IPS-NIHi7 (cell line): Measurements from ENCODE around the gene COL6A1.

Experiments used
- DNase-seq: peaks from one replicate; pipeline ENCODE4 v3.0.0; 2012; ENCODE audit warnings: mixed read lengths; ENCODE audit errors: extremely low spot score

COL6A1 gene

DNA sequence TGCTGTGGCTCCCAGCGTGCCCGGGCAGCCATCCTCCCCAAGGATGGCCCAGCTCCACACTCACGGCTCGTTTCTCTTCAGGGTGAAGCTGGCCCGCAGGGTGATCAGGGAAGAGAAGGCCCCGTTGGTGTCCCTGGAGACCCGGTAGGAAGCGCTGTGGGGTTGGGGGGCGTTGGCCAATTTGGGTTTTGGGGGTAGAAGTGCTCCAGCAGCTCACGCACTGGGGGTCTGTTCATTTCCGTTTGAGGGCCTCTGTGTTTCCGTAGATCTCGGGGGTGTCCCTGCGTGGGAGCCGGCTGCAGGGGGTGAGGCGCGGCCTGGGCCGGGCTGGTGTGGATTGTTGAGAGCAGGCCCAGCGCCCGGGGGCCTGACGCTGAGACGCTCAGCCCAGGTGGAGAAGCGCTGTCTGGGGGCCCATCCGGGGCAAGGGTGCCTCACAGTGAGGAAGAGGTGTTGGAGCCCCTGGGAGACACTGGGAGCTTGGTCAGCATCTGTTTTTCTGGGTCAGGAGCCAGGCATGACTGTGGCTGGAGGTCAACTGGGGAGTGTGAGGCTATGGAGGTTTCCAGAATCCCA, 12.6 kb downstream of the COL6A1 start:
- DNase-seq, result no peak

- no peak for DNase-seq
Measured at GRCh38 chr21:45994759-45995685, 13.5 kb downstream of the COL6A1 start.

GRCh38 chr21:45995686-45996179, 14.2 kb downstream of the COL6A1 start:
- no peak for DNase-seq

- DNase-seq, result no peak
Measured at GRCh38 chr21:45996311-45997204, 15.0 kb downstream of the COL6A1 start.

GRCh38 chr21:45997205-45997494, 15.6 kb downstream of the COL6A1 start:
- no peak for DNase-seq

- DNase-seq, result no peak
Measured at GRCh38 chr21:45997495-45998275, 16.1 kb downstream of the COL6A1 start.

DNA sequence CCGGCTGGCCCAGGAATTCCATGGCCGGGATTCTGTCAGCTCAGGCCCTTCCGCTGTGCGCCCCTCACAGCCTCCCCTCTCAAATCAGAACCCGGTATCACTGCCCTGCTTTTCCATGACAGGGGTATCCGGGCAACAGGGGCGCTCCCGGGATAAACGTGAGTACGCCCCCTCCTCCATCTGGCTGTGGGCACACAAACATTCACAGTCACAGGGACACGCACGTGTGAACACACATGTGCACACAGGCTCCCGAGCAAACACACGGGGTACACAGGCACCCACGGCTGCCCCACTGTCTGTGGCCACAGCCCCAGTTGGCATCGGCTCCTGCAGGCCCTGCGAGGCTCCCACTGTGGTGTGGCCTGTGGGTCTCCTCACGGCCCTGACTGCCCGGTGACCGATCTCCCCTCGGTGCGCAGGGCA, 16.7 kb downstream of the COL6A1 start:
- DNase-seq, result no peak

DNA sequence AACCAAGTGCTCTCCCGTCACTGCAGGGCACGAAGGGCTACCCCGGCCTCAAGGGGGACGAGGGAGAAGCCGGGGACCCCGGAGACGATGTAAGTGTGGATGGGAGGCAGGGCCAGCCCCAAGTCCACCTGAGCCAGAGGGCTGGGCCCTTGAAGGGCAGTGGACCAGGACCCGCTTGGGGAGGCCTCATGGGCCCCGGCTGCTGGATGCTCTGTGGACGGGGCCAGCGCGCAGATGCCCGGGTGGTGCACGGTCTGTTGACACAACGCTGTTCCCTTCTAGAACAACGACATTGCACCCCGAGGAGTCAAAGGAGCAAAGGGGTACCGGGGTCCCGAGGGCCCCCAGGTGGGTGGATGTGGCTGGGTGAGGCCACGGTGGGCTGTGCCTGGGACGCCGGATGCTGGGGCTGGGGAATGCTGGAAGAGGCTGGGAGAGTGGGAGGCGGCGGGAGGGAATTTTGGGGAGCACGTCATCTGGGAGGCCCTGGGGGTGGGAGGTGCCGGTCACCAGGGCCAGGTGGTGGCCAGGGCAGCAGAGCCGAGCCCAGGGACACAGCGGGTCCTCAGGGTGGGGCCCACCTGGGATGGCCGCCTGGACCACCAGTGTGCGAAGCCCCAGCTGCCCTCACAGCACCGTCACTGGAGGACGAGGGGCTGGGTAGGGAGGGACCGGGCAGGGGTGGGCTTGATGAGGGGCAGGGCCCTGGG, 17.5 kb downstream of the COL6A1 start:
- DNase-seq, result no peak

DNA sequence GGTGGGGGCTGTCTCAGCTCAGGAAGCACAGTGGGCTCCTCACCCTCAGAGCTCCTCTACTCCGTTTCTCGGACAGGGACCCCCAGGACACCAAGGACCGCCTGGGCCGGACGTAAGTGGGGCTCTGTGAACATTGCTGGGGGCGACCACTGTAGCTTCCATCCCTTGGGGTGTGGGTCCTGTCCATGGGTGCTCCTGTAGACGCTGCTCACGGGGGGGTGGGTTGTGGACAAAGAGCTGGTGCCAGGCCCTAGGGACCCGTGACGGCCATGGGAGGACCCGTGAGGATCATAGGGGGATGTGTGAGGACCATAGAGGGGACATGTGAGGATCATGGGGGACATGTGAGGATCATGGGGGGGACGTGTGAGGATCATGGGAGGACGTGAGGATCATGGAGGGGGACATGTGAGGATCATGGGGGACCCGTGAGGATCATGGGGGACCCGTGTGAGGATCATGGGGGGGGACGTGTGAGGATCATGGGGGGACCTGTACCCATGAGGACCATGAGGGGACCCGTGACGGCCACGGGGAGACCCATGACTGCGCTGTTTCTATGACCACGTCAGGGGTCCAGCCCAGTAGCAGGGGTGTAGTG, 18.1 kb downstream of the COL6A1 start:
- no peak for DNase-seq

DNA sequence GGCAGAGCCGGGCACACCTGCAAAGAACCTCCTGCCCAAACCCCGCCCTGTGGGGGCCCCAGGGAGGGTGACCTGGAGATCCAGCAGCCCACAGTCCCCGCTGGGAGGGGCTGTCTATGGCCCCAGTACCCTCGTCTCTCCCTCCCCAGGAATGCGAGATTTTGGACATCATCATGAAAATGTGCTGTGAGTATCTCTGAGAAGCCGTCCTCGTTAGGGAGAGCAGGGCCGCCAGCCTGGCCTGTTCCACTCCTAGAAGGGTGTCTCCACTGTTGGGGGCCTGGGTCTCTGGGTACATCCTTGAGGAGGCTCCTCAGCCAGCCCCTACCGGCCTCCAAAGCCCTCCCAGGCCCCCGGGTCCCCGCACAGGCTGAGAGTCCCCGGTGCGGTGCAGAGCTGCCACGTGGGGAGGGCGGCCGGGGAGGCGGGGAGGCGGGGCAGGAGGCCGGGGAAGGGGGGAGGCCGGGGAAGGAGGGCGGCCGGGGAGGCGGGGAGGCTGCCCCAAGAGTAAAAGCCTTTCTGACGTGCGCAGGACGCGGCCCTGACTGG, 18.7 kb downstream of the COL6A1 start:
- no peak for DNase-seq

- peak; percentile 45 for DNase-seq
Measured at GRCh38 chr21:46000731-46001641, 19.4 kb downstream of the COL6A1 start.

DNA sequence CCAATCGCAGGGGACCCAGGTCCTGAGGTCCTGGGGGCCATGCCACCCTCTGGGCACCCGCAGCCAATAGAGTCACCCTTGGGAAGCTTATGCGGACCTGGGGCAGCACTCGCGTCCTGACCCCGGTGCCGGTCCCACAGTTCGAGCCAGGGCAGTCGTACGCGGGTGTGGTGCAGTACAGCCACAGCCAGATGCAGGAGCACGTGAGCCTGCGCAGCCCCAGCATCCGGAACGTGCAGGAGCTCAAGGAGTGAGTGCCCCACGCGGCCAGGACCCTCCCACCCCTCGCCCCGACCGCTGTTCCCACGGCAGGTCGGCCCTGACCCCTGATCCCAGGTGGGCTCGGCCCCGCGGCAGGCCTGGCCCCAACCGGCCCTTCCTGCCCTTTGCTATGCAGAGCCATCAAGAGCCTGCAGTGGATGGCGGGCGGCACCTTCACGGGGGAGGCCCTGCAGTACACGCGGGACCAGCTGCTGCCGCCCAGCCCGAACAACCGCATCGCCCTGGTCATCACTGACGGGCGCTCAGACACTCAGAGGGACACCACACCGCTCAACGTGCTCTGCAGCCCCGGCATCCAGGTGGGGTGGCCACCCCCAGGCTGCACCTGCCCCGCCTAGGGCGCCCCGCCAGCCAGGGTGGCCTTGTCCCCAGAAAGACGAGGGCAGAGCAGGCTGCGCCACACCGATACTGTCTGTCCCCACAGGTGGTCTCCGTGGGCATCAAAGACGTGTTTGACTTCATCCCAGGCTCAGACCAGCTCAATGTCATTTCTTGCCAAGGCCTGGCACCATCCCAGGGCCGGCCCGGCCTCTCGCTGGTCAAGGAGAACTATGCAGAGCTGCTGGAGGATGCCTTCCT, 20.5 kb downstream of the COL6A1 start:
- DNase-seq, result no peak

GRCh38 chr21:46002841-46003574, 21.4 kb downstream of the COL6A1 start:
- no peak for DNase-seq

DNA sequence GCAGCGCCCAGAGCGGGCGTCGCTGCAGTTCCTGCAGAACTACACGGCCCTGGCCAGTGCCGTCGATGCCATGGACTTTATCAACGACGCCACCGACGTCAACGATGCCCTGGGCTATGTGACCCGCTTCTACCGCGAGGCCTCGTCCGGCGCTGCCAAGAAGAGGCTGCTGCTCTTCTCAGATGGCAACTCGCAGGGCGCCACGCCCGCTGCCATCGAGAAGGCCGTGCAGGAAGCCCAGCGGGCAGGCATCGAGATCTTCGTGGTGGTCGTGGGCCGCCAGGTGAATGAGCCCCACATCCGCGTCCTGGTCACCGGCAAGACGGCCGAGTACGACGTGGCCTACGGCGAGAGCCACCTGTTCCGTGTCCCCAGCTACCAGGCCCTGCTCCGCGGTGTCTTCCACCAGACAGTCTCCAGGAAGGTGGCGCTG, 22.0 kb downstream of the COL6A1 start:
- DNase-seq, result no peak

DNA sequence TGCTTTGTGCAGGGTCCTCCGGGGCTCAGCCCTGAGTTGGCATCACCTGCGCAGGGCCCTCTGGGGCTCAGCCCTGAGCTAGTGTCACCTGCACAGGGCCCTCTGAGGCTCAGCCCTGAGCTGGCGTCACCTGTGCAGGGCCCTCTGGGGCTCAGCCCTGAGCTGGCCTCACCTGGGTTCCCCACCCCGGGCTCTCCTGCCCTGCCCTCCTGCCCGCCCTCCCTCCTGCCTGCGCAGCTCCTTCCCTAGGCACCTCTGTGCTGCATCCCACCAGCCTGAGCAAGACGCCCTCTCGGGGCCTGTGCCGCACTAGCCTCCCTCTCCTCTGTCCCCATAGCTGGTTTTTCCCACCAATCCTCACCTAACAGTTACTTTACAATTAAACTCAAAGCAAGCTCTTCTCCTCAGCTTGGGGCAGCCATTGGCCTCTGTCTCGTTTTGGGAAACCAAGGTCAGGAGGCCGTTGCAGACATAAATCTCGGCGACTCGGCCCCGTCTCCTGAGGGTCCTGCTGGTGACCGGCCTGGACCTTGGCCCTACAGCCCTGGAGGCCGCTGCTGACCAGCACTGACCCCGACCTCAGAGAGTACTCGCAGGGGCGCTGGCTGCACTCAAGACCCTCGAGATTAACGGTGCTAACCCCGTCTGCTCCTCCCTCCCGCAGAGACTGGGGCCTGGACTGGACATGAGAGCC, 22.7 kb downstream of the COL6A1 start:
- DNase-seq, result no peak

GRCh38 chr21:46005081-46005480, 23.5 kb downstream of the COL6A1 start:
- no peak for DNase-seq

- no peak for DNase-seq
Measured at GRCh38 chr21:46005481-46005881, 23.9 kb downstream of the COL6A1 start.
